Neuron (in vitro differentiated cells): ENCODE results near the gene AGTR1.

Experiments
- H2AFZ ChIP-seq: one replicate; pipeline ENCODE4 v1.6.1; 2013; ENCODE audit warnings: low read depth, mild to moderate bottlenecking, inconsistent platforms, low read length, moderate library complexity
- H3K27me3 ChIP-seq: one replicate; pipeline ENCODE4 v1.6.1; 2013; ENCODE audit warnings: low read length; ENCODE audit not compliant: insufficient read depth
- H3K36me3 ChIP-seq: one replicate; pipeline ENCODE4 v1.6.1; 2013; ENCODE audit warnings: low read length; ENCODE audit not compliant: insufficient read depth
- H3K4me1 ChIP-seq: one replicate; pipeline ENCODE4 v1.6.1; 2013; ENCODE audit warnings: low read length; ENCODE audit not compliant: insufficient read depth
- H3K4me3 ChIP-seq: 2 replicates; pipeline ENCODE4 v1.5.1; 2013; ENCODE audit warnings: mild to moderate bottlenecking, low read length, moderate library complexity
- H3K9me3 ChIP-seq: one replicate; pipeline ENCODE4 v1.6.1; 2013; ENCODE audit warnings: low read length

AGTR1 gene

DNA sequence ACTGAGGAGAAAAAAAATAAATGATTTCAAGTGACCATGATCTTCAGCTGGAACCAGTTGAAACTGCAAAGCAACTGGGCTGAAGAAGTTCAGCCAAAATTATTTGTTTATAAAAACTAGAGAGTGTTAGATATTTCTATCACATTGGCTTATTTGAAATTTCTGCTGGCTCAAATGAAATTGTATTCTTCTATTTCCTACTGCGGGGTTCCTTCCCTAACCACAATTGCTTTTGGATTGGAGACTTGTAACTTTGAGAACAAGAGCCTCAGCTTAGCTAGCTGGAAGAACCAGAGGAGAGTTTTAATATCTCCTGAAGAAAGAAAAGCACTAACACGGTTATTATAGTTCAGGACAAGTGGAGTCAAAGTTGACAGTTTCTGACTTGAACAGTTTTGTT lies 31.1 kb downstream of the AGTR1 start:
- no peaks in the 10 kb centered on the region for H3K27me3 ChIP-seq
- H3K9me3 ChIP-seq: no peaks in the 10 kb centered on the region
- no peak overlapping the region for H2AFZ ChIP-seq
- H3K4me3 ChIP-seq: no peak overlapping the region
- H3K4me1 ChIP-seq: peaks cover 6% of the 10 kb centered on the region
- no peaks in the 10 kb centered on the region for H3K36me3 ChIP-seq

DNA sequence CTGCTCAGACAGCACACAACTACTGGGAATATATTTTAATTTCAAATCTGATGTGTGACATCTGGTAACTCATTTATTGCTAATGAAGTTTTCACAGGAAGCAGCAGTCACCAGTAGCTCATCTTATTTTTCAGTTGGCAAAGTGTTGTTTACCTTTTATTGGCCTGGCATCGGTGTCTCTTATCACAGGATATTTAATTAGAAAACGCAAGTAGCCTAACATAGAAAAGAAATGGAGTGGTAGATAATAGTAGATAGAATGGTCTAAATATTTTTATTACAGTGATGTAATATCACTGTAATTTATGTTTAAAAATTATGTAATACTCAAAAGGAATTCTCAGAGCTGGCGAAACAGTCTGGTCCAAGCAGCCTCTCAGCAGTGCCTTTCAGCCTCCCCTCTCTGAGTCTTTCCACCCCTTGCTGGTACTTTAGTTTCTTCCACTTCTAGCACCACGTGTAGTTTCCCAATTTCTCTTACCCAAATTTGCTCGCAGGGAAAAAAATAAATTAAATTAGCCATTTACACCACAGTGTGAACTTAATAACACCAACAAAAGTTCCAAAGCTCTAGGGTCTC lies 31.9 kb downstream of the AGTR1 start:
- H2AFZ ChIP-seq: no peak overlapping the region
- peaks cover 5% of the 10 kb centered on the region for H3K4me1 ChIP-seq
- H3K9me3 ChIP-seq: no peaks in the 10 kb centered on the region
- no peaks in the 10 kb centered on the region for H3K36me3 ChIP-seq
- H3K4me3 ChIP-seq: no peak overlapping the region
- no peaks in the 10 kb centered on the region for H3K27me3 ChIP-seq

DNA sequence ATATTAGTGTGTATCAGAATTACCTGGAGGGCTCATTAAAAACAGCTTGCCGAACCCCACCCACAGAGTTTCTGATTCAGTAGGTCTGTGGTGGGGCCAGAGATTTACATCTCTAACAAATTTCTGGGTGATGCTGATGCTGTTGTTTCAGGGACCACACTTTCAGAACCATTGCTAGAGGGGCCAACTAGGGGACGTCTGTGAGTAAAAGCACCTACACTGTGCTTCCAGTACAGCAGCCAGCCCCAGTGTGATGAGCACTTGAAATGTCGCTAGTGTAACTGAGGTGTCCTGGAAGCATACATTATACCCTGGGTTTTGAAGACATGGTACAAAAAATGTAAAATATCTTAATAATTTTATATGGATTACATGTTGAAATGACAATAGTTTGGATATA lies 33.0 kb downstream of the AGTR1 start:
- no peaks in the 10 kb centered on the region for H3K9me3 ChIP-seq
- H3K4me3 ChIP-seq: no peak overlapping the region
- H3K36me3 ChIP-seq: no peaks in the 10 kb centered on the region
- H2AFZ ChIP-seq: no peak overlapping the region
- peaks cover 5% of the 10 kb centered on the region for H3K4me1 ChIP-seq
- no peaks in the 10 kb centered on the region for H3K27me3 ChIP-seq

DNA sequence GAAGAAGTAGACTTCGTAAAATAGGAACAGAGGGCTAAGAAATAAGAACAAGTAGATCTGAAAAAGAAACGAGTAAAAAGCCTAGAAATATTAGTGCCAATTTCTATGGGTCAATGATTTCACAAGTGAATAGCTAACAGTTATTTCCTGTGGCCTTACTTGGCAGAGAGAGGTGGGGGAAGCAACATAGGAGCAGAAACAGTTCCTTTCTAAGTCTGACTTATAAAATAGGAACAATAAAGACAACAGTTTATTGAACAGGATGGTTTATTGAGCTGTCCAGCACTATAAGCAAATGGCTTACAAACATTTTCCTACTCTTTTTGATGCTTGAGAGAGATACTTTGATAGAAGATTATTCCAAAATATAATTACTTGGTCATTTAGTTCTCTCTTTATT lies 37.9 kb downstream of the AGTR1 start:
- no peak overlapping the region for H3K4me3 ChIP-seq
- no peaks in the 10 kb centered on the region for H3K27me3 ChIP-seq
- no peaks in the 10 kb centered on the region for H3K4me1 ChIP-seq
- no peak overlapping the region for H2AFZ ChIP-seq
- no peaks in the 10 kb centered on the region for H3K9me3 ChIP-seq
- H3K36me3 ChIP-seq: no peaks in the 10 kb centered on the region

DNA sequence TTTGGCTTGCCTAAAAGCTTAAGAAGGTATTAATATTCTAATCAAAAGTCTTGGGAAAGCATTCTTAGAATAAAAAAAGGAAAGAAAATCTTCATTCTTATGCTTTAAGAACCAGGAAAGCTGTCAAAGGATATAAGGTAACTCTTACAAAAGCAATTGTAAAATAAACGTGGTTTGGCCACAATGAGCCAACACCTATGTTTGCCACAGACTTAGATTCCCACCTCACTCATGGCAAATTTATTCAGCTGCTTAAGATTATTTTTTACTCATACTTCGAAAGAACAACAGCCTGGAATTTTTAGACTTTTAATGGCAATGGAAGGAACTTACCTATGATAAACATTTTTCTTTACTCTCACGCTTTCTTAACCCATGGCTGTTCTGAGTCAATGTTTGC lies 38.4 kb downstream of the AGTR1 start:
- no peak overlapping the region for H2AFZ ChIP-seq
- H3K4me3 ChIP-seq: no peak overlapping the region
- H3K27me3 ChIP-seq: no peaks in the 10 kb centered on the region
- no peaks in the 10 kb centered on the region for H3K36me3 ChIP-seq
- H3K9me3 ChIP-seq: no peaks in the 10 kb centered on the region
- H3K4me1 ChIP-seq: no peaks in the 10 kb centered on the region

DNA sequence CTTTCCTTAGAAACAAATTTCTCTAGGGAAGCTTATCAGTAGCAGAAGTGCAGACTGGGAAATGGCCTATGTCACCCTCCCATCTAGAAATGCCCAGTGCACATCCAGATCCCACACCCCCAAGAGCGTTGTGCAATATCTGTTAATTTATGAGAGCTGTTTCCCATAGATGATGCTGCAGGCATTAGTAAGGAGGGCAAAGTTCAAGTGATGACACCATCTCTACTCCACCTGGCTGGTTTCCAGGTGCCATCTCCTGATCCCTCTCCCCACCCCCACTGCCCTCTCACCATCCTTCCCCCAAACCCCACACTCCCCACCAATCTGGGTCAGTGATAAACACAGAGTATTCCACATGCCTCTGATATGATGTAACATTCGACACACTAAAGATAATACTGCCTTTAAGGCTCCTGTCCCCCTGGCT lies 39.4 kb downstream of the AGTR1 start:
- peaks cover 8% of the 10 kb centered on the region for H3K4me1 ChIP-seq
- no peak overlapping the region for H3K4me3 ChIP-seq

DNA sequence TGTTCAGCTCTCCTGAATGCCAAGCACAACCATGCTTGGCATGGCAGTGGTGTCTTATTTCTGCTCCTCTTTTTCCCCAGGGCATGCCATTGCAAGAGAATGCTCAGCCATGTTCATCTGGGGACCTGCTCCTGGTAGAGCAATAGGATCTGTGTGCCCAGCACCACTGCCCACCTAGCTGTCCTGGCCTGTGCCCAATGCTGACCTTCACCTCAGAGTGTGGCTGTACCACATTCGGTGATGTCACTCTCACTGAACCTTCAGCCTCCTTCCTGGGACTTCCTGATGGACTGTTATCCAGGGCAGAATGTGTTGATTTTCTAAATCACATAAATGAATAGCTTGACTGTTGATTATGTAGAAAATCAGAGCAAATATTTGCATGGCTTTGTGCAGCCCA lies 42.0 kb downstream of the AGTR1 start:
- H3K27me3 ChIP-seq: no peaks in the 10 kb centered on the region
- no peaks in the 10 kb centered on the region for H3K9me3 ChIP-seq
- no peaks in the 10 kb centered on the region for H3K36me3 ChIP-seq
- H3K4me3 ChIP-seq: no peak overlapping the region
- no peak overlapping the region for H2AFZ ChIP-seq
- H3K4me1 ChIP-seq: peaks cover 12% of the 10 kb centered on the region

More for the DNA sequence above, 39.4 kb downstream of the AGTR1 start:
- H3K9me3 ChIP-seq: no peaks in the 10 kb centered on the region
- H3K27me3 ChIP-seq: no peaks in the 10 kb centered on the region
- no peak overlapping the region for H2AFZ ChIP-seq
- H3K36me3 ChIP-seq: no peaks in the 10 kb centered on the region

DNA sequence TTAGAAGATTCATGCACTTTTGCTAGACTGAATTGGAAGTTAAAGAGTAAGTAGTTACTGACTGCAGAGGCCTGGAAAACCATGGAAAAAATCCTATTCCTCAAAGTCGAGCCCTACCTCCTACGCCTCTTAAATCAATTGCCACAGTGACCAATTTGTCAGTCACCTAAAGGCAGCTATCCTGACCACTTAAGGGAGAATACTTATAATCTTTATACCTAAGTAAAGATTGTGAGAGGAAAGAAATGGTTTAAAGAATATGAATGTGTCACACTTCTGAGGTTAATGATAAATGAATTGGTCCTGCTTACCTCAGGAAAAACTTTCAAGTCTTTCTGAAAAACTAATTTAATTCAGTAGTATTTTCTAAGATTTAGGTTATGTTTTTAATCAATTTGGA lies 42.6 kb downstream of the AGTR1 start:
- Histone ChIP-seq H3K4me1 (peaks cover 12% of the 10 kb centered on the region), H3K9me3 (no peaks in the 10 kb centered on the region), H3K27me3 (no peaks in the 10 kb centered on the region), H2AFZ (no peak overlapping the region), H3K36me3 (no peaks in the 10 kb centered on the region), H3K4me3 (no peak overlapping the region)

DNA sequence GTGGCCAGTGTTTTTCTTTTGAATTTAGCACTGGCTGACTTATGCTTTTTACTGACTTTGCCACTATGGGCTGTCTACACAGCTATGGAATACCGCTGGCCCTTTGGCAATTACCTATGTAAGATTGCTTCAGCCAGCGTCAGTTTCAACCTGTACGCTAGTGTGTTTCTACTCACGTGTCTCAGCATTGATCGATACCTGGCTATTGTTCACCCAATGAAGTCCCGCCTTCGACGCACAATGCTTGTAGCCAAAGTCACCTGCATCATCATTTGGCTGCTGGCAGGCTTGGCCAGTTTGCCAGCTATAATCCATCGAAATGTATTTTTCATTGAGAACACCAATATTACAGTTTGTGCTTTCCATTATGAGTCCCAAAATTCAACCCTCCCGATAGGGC lies 43.5 kb downstream of the AGTR1 start:
- Histone ChIP-seq H3K27me3 (no peaks in the 10 kb centered on the region), H3K4me1 (peaks cover 12% of the 10 kb centered on the region), H3K36me3 (no peaks in the 10 kb centered on the region), H3K9me3 (no peaks in the 10 kb centered on the region), H2AFZ (no peak overlapping the region), H3K4me3 (no peak overlapping the region)

DNA sequence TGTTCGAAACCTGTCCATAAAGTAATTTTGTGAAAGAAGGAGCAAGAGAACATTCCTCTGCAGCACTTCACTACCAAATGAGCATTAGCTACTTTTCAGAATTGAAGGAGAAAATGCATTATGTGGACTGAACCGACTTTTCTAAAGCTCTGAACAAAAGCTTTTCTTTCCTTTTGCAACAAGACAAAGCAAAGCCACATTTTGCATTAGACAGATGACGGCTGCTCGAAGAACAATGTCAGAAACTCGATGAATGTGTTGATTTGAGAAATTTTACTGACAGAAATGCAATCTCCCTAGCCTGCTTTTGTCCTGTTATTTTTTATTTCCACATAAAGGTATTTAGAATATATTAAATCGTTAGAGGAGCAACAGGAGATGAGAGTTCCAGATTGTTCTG lies 44.4 kb downstream of the AGTR1 start:
- H2AFZ ChIP-seq: peak overlapping the region; percentile 52
- H3K27me3 ChIP-seq: no peaks in the 10 kb centered on the region
- peaks cover 12% of the 10 kb centered on the region for H3K4me1 ChIP-seq
- no peaks in the 10 kb centered on the region for H3K9me3 ChIP-seq
- no peaks in the 10 kb centered on the region for H3K36me3 ChIP-seq
- peak overlapping the region; percentile 7 for H3K4me3 ChIP-seq

DNA sequence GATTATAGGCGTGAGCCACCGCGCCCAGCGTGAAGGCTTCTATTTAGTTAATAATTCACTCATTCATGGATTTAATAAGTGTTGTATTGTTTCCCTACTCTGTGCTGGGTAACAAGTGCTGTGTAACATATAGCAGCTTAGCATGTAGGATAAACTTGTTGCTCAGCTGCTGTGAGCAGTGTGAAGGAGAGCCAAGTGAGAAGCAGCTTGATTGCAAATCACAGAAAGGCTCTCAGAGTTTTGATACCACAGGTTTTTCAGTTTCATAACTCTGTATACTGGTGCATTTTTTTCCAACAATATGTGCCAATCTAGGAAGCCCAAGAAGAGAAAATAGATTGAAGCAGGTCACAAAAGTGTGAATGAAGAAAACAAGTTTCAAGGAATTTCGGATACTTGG lies 48.4 kb downstream of the AGTR1 start:
- Histone ChIP-seq H3K36me3 (no peaks in the 10 kb centered on the region), H2AFZ (no peak overlapping the region), H3K4me3 (no peak overlapping the region), H3K9me3 (no peaks in the 10 kb centered on the region), H3K27me3 (no peaks in the 10 kb centered on the region), H3K4me1 (peaks cover 12% of the 10 kb centered on the region)

DNA sequence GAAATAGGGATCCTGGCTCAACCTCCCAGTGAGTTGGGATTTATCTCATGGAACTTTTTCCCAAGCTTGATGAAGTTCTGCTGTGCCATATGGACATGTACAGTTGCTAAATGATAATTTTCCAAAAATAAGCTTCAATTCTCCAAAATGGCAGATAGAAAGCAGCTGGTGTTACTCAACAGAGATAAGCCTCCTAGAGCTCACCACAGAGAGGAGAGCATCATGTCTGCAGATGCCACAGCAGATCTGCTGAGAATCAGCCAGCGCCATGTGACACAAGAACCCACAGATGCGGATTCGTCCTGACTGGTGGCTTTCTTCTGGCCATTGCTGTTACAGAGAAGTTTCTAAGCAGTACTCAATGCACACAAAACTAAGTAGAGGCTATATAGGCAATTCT lies 50.6 kb downstream of the AGTR1 start:
- Histone ChIP-seq H3K9me3 (no peaks in the 10 kb centered on the region), H3K4me3 (no peak overlapping the region)

DNA sequence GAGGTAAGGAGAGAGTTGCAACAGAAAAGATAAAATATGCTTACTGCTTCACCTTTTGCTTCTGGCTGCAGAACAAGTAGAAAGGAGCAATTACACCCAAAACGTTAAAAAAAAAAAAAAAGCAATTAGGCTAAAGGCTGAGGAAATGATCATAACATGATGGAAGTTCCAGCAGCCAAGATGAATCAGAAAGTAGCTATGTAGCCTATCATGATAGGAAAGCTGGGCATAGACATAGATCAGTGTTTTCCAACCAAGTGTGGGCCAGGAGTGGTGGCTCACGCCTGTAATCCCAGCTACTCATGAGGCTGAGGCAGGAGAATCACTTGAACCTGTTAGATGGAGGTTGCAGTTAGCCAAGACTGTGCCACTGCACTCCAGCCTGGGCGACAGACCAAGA lies 52.6 kb downstream of the AGTR1 start:
- no peak overlapping the region for H2AFZ ChIP-seq
- H3K4me3 ChIP-seq: no peak overlapping the region
- no peaks in the 10 kb centered on the region for H3K27me3 ChIP-seq
- no peaks in the 10 kb centered on the region for H3K4me1 ChIP-seq
- no peaks in the 10 kb centered on the region for H3K36me3 ChIP-seq
- H3K9me3 ChIP-seq: peaks cover 2% of the 10 kb centered on the region

More for the DNA sequence above, 50.6 kb downstream of the AGTR1 start:
- no peaks in the 10 kb centered on the region for H3K4me1 ChIP-seq
- H2AFZ ChIP-seq: no peak overlapping the region
- H3K27me3 ChIP-seq: no peaks in the 10 kb centered on the region
- no peaks in the 10 kb centered on the region for H3K36me3 ChIP-seq

DNA sequence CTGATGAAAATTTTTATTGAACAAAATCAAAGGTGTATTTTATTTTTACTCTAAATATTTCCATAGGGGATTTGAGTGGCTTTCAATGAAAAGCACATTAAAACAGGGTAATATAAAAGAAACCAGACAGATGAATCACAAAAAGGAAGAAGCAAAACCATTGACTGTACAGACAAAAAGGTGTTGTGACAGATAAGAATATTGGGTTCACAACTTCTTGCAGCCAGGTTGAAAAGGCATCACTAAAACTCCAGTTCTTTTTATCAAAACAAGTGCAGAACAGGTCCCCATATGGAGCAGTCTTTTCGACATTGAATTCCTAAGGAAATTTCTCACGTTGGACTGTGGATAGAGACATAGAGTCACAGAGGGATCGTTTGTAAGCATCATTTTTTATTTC lies 53.8 kb downstream of the AGTR1 start:
- Histone ChIP-seq H3K36me3 (no peaks in the 10 kb centered on the region), H2AFZ (no peak overlapping the region), H3K4me1 (no peaks in the 10 kb centered on the region), H3K27me3 (no peaks in the 10 kb centered on the region), H3K4me3 (no peak overlapping the region), H3K9me3 (peaks cover 2% of the 10 kb centered on the region)
